Skin epidermis (tissue), 12 donors: ENCODE measurements around the gene MINAR1.
A peak's percentile ranks its signal among the peaks of the same experiment; 100 is the strongest.

ENCODE experiments used
- H3K27ac ChIP-seq, 21 experiments: fragments of 200-600 bp; sonication (generic) in 11 of 21; one replicate each; pipeline ENCODE4 v1.5.0; 2020; ENCODE audit warnings: mild to moderate bottlenecking in 3 of 21, inconsistent platforms in 2 of 21, moderate library complexity in 2 of 21
- H3K4me3 ChIP-seq, 7 experiments: fragments of 200-600 bp; sonication (generic) in 2 of 7; one replicate each; pipeline ENCODE4 v1.5.0; 2020; ENCODE audit warnings: inconsistent platforms in 2 of 7, mild to moderate bottlenecking in 2 of 7, moderate library complexity in 1 of 7

Gene MINAR1

DNA sequence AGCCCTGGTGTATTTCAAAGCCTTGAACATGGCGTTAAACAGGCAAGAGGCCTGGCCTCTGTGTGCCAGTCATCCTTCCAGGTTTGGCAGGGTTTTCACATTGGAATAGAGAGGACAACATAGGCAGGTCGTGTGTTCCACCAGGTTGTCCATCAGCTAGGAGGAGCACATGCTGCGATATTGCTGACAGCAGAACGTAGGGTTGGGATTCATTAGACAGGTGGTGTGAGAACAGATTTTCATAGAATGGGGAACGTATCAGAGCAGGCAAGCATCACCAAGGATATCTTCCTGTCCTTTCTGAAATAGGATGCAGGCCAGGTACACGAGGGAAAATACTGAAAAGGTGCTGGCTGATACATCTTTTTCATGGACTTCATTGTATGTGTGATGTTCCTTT lies 26.4 kb downstream of the MINAR1 start:
- Histone ChIP-seq H3K4me3 (no peak overlapping the region), H3K27ac (no peak overlapping the region)

DNA sequence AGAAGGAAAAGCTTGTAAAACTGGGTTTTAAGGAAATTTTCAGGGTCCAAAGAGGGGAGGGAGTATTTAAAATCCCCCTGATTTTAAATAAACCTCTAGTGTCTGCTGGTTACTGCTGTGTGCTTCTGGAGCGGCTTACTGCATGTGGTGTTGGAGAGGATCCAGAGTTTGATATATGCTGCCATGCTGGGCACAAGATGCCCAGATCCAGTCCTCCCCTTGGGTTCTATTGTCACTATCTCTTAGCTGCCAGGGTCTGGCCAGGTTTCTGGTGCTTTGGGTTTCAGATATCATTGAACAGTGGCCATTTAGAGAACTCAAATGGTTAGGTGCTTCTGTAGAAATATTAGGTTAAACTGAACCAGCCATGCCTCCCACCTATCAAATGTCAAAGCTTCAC lies 27.5 kb downstream of the MINAR1 start:
- H3K4me3 ChIP-seq, result no peak overlapping the region

DNA sequence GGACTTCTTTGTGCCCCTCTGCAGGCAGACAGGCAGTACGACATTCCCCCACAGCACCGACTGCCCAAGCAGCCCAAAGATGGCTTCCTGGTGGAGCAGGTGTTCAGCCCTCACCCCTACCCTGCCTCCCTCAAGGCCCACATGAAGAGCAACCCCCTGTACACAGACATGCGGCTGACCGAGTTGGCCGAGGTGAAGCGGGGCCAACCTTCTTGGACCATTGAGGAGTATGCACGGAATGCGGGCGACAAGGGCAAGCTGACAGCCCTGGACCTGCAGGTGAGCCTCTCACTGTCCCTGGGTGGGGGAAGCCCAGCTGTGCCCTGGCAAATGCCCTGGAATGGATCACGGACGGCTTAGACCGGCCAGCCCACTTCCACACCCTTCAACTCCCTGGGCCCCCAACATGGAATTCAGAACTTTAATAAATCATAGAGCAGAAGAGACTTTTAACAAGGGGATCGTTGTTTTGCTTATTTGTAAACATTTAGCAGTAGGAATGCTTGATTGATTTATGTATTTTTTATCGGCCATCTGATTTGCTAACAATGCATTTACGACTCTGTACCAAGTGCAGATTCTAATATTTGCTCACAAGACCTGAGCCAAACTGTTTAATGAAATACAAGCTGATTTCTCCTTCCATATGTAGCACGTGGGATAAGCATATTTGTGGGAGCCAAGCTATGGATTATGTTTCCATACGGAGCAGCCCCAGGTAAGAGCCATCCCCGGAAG lies 31.1 kb downstream of the MINAR1 start:
- no peak overlapping the region for H3K27ac ChIP-seq

More for the DNA sequence above, 27.5 kb downstream of the MINAR1 start:
- no peak overlapping the region for H3K27ac ChIP-seq

DNA sequence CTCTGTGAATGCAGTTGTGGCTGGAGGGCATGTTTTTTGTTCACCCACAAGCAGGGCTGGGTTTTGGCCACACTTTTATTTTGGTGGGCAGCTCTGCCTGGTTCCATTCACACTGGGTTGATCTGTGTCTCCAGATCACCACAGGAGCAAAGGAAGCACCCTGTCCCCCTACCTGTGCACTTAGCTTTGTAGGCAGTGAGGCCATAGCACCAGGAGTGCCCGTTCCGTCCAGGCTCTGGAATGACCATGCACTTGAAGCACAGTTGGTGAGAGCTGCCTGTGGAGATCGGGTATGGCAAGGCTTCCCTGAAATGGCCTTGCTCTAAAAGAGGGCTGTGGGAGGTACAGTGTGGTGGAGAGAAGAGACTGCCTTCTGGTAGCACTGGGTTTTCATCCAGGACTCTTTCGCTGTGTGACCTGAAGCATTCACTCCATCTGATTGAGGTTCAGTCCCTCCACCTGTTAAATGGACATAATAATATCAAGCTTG lies 31.7 kb downstream of the MINAR1 start:
- Histone ChIP-seq H3K4me3 (no peak overlapping the region), H3K27ac (no peak overlapping the region)

More for the DNA sequence above, 31.1 kb downstream of the MINAR1 start:
- no peak overlapping the region for H3K4me3 ChIP-seq

DNA sequence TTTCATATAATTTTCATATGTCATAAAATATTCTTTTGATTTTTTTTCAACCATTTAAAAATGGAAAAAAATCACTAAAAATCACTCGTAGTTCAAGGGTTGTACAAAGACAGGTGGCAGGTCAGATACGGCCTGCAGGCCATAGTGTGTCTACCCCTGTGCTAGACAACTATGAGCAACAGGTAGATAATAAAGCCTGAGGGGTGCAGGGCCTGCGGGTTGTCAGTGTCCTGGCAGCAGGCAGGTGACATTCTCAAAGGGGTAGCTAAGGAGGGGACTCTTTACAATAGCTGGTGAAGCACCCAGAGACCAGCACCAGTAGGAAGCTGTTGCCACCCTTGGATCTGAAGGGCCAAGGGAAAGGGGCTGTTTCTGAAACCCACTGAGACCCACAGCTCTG lies 34.4 kb downstream of the MINAR1 start:
- Histone ChIP-seq H3K4me3 (no peak overlapping the region), H3K27ac (no peak overlapping the region)

DNA sequence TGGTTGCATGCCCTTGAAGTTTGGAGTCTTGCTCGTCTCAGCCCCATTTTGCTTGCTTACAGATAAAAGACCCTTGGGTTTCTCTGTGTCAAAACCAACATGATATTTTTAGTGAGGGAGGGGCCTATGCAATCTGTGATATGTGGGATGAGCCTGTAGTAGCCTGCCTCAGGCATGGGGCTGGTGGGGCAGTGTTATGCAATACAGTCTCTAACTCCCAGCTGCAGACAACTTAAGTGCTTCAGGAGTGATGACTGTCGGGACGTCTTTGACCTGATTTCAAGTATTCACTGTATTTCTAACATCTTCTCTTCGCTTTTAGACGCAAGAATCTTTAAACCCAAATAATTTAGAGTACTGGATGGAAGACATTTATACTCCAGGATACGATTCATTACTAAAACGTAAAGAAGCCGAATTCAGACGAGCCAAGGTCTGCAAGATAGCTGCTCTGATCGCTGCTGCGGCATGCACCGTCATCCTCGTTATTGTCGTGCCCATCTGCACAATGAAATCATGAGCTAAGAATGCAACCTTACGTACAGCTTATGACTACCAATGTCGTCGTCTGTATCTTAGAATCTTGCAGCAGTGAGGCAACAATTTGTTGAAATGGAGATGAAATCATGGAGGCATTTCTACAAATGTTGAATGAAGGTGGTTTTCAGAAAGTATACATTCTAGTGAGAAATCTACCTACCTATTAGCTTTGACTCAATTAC lies 35.9 kb downstream of the MINAR1 start:
- Histone ChIP-seq H3K4me3 (no peak overlapping the region), H3K27ac (no peak overlapping the region)

DNA sequence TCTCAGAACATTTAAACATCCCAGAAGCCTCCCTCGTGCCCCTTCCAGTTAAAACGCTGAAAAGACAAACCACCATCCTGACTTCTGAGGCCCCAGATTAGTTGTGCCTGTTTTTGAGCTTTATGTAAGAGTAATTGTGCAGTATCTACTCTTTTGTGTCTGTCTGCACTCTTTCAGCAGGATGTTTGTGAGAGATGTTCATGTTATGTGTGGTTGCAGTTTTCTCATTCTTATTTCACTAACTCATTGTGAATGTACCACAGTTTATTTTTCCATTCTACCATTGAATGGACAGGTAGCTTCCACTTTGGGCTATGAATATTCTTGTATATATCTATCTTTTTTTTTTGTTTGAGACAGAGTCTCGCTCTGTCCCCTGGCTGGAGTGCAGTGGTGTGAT lies 40.3 kb downstream of the MINAR1 start:
- H3K4me3 ChIP-seq, result no peak overlapping the region

DNA sequence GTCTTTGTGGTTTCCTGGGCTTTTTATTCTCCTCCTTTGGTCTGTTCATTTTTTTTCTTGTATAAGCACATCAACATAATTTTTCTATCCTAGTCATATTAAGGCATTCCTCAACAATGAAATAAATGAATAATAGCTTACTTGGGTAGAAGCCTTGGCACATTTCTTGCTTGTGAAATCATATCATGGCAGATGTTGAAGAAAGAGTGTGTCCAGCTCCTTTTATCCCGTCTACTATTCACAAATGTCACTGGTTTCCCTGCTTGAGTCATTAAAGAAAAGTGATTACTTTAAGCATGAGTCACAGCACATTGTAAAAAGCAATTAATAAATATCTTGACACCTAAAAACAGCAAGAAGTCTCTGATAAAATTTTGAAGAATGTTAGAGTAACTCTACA lies 42.1 kb downstream of the MINAR1 start:
- Histone ChIP-seq H3K27ac (peak overlapping the region in 1 of 21 experiments; percentile 64), H3K4me3 (no peak overlapping the region)

More for the DNA sequence above, 40.3 kb downstream of the MINAR1 start:
- no peak overlapping the region for H3K27ac ChIP-seq

DNA sequence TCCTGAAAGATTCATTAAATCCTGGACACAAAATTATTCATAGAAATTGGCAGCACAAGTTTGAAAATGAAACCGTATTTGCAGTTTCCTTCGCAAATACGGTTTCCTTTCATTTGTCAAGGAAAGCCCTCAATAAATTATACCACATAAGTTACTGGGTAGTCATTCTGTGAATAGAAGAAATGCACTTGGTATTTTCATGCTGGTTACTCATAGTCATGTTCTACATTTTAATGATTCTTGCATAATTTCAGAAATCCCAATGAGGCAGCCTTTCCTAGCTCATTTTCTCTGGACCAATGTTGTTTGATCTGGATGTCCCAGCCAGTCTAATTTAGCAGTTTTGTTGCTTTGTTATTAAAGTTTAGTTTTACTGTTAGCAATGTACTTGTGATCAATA lies 43.2 kb downstream of the MINAR1 start:
- no peak overlapping the region for H3K4me3 ChIP-seq
- H3K27ac ChIP-seq, result peak overlapping the region in 1 of 21 experiments; percentile 61

DNA sequence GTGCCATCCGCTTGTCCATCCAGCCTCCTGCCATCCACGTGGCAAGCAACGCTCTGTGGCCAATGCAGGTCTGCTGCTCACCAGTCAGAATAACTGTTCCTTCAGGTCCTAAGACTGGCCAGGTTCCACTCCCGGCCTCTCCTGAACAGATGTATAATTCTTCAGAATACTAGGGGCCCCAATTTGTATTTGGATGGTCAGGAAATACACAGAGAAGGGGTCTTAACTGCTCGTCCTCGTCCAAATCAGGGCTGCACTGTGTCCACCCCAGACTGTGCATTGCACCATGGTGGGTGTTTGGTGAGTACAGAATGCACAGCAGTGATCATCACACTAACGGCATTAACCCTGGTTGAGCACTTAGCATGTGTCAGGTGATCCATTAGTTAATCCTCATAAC lies 46.0 kb downstream of the MINAR1 start:
- H3K4me3 ChIP-seq, result no peak overlapping the region
- H3K27ac ChIP-seq, result no peak overlapping the region

DNA sequence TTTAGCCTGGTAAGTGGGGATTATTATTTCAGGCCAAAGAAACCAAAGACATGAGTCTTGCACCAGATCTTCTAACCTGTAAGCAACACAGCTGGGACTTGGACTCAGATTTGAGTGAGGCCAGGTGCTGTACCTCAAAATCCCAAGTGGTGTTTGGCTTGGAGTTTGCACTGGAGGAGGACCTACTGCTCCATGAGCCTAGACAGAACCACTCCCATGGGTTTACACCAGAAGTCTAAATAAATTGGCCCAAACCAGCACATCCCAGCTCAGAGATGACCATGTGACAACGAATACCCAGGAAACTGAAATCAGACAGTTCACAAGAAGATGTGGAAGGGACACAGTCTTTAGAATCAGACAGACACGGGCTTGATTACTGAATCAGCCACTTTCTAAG lies 47.5 kb downstream of the MINAR1 start:
- H3K4me3 ChIP-seq, result no peak overlapping the region
- H3K27ac ChIP-seq, result no peak overlapping the region

DNA sequence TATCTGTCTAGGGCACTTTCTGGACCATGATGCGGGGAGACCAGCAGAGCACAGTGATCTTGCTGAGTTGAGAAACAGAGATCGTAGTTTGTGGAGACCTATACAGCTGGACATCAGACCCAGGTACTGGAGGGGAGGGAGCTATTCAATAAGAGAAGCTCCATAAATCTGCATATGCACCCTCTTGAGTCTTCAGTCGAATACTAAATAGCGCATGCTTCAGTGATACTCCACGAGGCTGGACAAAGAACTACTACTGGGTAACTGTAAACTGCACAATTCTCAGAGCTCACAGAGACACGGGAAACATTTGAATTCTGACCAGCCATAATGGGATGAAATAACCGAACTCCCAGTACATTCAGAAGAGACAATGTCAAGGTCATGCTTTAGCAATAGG lies 49.7 kb downstream of the MINAR1 start:
- Histone ChIP-seq H3K4me3 (no peak overlapping the region), H3K27ac (no peak overlapping the region)
